HEK293T (cell line): ENCODE measurements around the gene SERF2.
"Not testable (repeated sequence)": the region's sequence is repeated elsewhere in the genome, so short reads cannot be mapped to it uniquely, and the experiment has no call there.

Experiments used
- ARNT ChIP-seq: fragments of 450-650 bp; IDR thresholded peaks from 2 replicates; pipeline ENCODE4 v1.6.1; 2017; ENCODE audit warnings: mild to moderate bottlenecking
- BHLHE40 ChIP-seq: fragments of 450-650 bp; IDR thresholded peaks from 2 replicates; pipeline ENCODE4 v1.6.1; 2016; ENCODE audit warnings: mild to moderate bottlenecking, moderate library complexity, borderline replicate concordance
- CTBP1 ChIP-seq: fragments of 450-650 bp; IDR thresholded peaks from 2 replicates; pipeline ENCODE4 v1.6.1; 2016; ENCODE audit warnings: borderline replicate concordance
- ELF4 ChIP-seq: fragments of 450-650 bp; IDR thresholded peaks from 2 replicates; pipeline ENCODE4 v1.6.1; 2017; ENCODE audit warnings: antibody characterized with exemption
- FOXA1 ChIP-seq: fragments of 450-650 bp; IDR thresholded peaks from 2 replicates; pipeline ENCODE4 v1.6.1; 2016; ENCODE audit warnings: mild to moderate bottlenecking
- FOXK2 ChIP-seq: fragments of 450-650 bp; IDR thresholded peaks from 2 replicates; pipeline ENCODE4 v1.6.1; 2016; ENCODE audit warnings: mild to moderate bottlenecking
- FOXM1 ChIP-seq: fragments of 450-650 bp; IDR thresholded peaks from 2 replicates; pipeline ENCODE4 v1.6.1; 2017; ENCODE audit warnings: mild to moderate bottlenecking, borderline replicate concordance
- NFRKB ChIP-seq: fragments of 450-650 bp; IDR thresholded peaks from 2 replicates; pipeline ENCODE4 v1.6.1; 2016; ENCODE audit warnings: mild to moderate bottlenecking, moderate library complexity
- PKNOX1 ChIP-seq: fragments of 450-650 bp; IDR thresholded peaks from 2 replicates; pipeline ENCODE4 v1.6.1; 2016
- SP1 ChIP-seq: fragments of 450-650 bp; IDR thresholded peaks from 2 replicates; pipeline ENCODE4 v1.6.1; 2017
- SUZ12 ChIP-seq: fragments of 450-650 bp; IDR thresholded peaks from 2 replicates; pipeline ENCODE4 v1.6.1; 2016; ENCODE audit warnings: mild to moderate bottlenecking
- TARDBP ChIP-seq: fragments of 450-650 bp; IDR thresholded peaks from 2 replicates; pipeline ENCODE4 v1.6.1; 2016
- ZNF384 ChIP-seq: fragments of 450-650 bp; IDR thresholded peaks from 2 replicates; pipeline ENCODE4 v1.6.1; 2016

- TF ChIP-seq FOXK2, SP1, SUZ12, ZNF384, FOXM1, NFRKB, ELF4, FOXA1, ARNT, PKNOX1, BHLHE40, TARDBP, CTBP1: not testable (repeated sequence)
These were observed 39.5 kb downstream of the SERF2 start for GRCh38 chr15:43831519-43832052.
